Stomach (tissue), 9 donors: Measurements from ENCODE around the gene GNMT. TPM values are rescaled to one million over a fixed set of nuclear protein-coding genes. Genes with fewer than 3 reads are reported as not detected.

ENCODE experiments used
- DNase-seq, 2 donors: peaks; one replicate each; pipeline versions ENCODE4 v3.0.0 to v3.0.0-alpha.2; 2013 to 2019
- H3K27ac ChIP-seq, 5 donors: fragments of 200-600 bp in 4 of 5; sonication (generic) in 4 of 5; one replicate each; pipeline ENCODE4 v1.5.1; 2013 to 2019; ENCODE audit warnings: mild to moderate bottlenecking in 1 of 5, moderate library complexity in 1 of 5
- H3K27me3 ChIP-seq, 3 donors: fragments of 200-600 bp; sonication (generic); one replicate each; pipeline ENCODE4 v1.5.1; 2017 to 2019; ENCODE audit warnings: mixed run types in 1 of 3
- H3K36me3 ChIP-seq, 4 donors: fragments of 200-600 bp; sonication (generic); 1 replicate in 3 of 4; 2 replicates in 1 of 4; pipeline ENCODE4 v1.5.1; 2016 to 2019
- H3K4me1 ChIP-seq, 4 donors: fragments of 200-600 bp; sonication (generic); one replicate each; pipeline ENCODE4 v1.5.1; 2016 to 2019
- H3K4me3 ChIP-seq, 4 donors: fragments of 200-600 bp; sonication (generic) in 3 of 4; one replicate each; pipeline ENCODE4 v1.5.1; 2016 to 2019; ENCODE audit warnings: mild to moderate bottlenecking in 1 of 4
- H3K9me3 ChIP-seq, 4 donors: fragments of 200-600 bp; sonication (generic); one replicate each; pipeline ENCODE4 v1.5.1; 2016 to 2019
- EP300 ChIP-seq: sonication (generic); formaldehyde crosslinking; IDR thresholded peaks from one replicate; pipeline ENCODE4 v1.6.1; 2017; ENCODE audit warnings: antibody characterized with exemption
- POLR2A ChIP-seq, 4 donors: fragments of 450-650 bp; IDR thresholded peaks; one replicate each; pipeline ENCODE4 v1.6.1; 2016; ENCODE audit warnings: antibody characterized with exemption in 4 of 4, control low read depth in 2 of 4, mild to moderate bottlenecking in 1 of 4, moderate library complexity in 1 of 4
- POLR2AphosphoS5 ChIP-seq, 3 donors: sonication (generic); formaldehyde crosslinking; IDR thresholded peaks; one replicate each; pipeline ENCODE4 v1.6.1; 2016; ENCODE audit warnings: antibody characterized with exemption in 3 of 3
- WGBS, 5 donors: extraction: QIAGEN DNeasy Blood & Tissue Kit in 3 of 5; methylation state at CpG; one replicate each; pipeline versions ENCODE4 v1.1.5 to v1.1.7; 2013 to 2018; 5-methylcytosine and 5-hydroxymethylcytosine counted together
- intact Hi-C: fragments of 100-400 bp; cut with DNase I; formaldehyde crosslinking; loops from one replicate; pipeline ENCODE4 v1.15.1; 2023; ENCODE audit warnings: low total_unique reads
- polyA plus RNA-seq, 3 donors: library from polyadenylated mRNA; stranded (reverse); fragments of 200-250 nt; gene quantifications; one replicate each; pipeline ENCODE4 v1.2.3, GENCODE V29; 2013
- total RNA-seq, 5 donors: library from RNA; depleted of rRNA; stranded (reverse); fragments of >200 nt; gene quantifications; one replicate each; pipeline versions ENCODE4 v1.1.0 to v1.2.3, GENCODE V29; 2014 to 2016
- TF ChIP-seq, protein P1 (sequence below), 7 experiments: fragments of 450-650 bp in 4 of 7; fragments of 200-600 bp in 3 of 7; sonication (generic) in 3 of 7; IDR thresholded peaks; one replicate each; pipeline ENCODE4 v1.5.1; 2016 to 2019; ENCODE audit warnings: antibody characterized with exemption in 7 of 7, control low read depth in 2 of 7, mild to moderate bottlenecking in 1 of 7
- donor health status: healthy with polysubstance abuse.
- donor health status: Bipolar disorder and iron deficiency.
- donor health status: healthy.

The GNMT gene
- total and polyA plus RNA-seq, 8 donors = 0.45 to 121 (median 17.8) TPM; not detected in 2

- intact Hi-C loops = no loop called here
- peak; percentile 94 to 99 for DNase-seq
- TF ChIP-seq POLR2AphosphoS5 (IDR thresholded peaks at IDR 0.05) = peak in 1 of 3 donors; percentile 79
- TF ChIP-seq POLR2A (IDR thresholded peaks at IDR 0.05) = no peak
- H3K4me3 ChIP-seq = peak within 1 kb of the TSS; percentile 73 to 87 (median 81)
- WGBS, 5 donors = 0 to 1% (median 1%) methylated on average over 43 to 63 of the region's 63 CpGs
- no peaks in the 10 kb centered on the region for H3K9me3 ChIP-seq
- peaks cover 0 to 10% (median 4%) of the 10 kb centered on the region in 4 donors for H3K36me3 ChIP-seq
- peaks cover 0 to 10% (median 0%) of the 10 kb centered on the region in 3 donors for H3K27me3 ChIP-seq
- peak within 1 kb of the TSS; percentile 89 to 95 (median 93) for H3K27ac ChIP-seq
- H3K4me1 ChIP-seq = peaks cover 26 to 52% (median 47%) of the 10 kb centered on the region in 4 donors
Observed at GRCh38 chr6:42928986-42929820, 31.4 kb upstream of the GNMT start, which contains the start of gene CNPY3. Gene CNPY3 (plus strand): TSS chr6:42929480. CDS start chr6:42929571, 91 bp downstream.

DNA sequence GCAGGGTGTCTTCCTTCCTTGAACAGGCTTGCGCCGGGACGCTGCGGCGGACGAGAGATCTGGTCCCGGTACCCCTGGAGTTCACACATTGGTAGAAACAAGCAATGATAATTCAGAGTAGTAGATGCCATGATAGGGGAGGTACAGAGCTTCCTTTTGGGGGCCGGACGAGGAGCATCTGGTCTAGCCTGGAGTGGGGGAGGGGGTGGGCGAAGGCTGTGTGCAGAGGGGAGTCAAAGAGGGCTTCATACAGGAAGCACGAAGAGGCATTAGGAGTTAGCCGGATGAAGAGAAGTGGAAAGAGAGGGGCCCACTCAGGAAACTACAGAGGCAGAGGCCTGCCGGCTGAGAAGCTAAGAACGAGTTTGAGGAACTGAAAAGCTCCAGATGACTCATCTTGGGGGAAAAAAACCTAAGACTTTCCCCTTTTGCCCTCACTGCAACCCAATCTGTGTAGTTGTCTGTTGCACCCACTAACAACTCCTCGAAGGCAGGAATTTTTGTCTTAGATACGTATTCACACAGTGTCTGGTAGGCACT is 30.7 kb upstream of the GNMT start:
- Histone ChIP-seq H3K9me3 (no peaks in the 10 kb centered on the region), H3K4me3 (peak overlapping the region; percentile 73 to 87 (median 81)), H3K27me3 (peaks cover 0 to 8% (median 0%) of the 10 kb centered on the region in 3 donors), H3K27ac (peak overlapping the region; percentile 89 to 95 (median 93)), H3K36me3 (peaks cover 0 to 16% (median 11%) of the 10 kb centered on the region in 4 donors), H3K4me1 (peaks cover 26 to 58% (median 47%) of the 10 kb centered on the region in 4 donors)
- WGBS, 5 donors = 0 to 1% (median 1%) methylated on average over 14 to 16 of the region's 16 CpGs
- no peak for TF ChIP-seq POLR2A (IDR thresholded peaks at IDR 0.05)
- TF ChIP-seq, protein P1, sequence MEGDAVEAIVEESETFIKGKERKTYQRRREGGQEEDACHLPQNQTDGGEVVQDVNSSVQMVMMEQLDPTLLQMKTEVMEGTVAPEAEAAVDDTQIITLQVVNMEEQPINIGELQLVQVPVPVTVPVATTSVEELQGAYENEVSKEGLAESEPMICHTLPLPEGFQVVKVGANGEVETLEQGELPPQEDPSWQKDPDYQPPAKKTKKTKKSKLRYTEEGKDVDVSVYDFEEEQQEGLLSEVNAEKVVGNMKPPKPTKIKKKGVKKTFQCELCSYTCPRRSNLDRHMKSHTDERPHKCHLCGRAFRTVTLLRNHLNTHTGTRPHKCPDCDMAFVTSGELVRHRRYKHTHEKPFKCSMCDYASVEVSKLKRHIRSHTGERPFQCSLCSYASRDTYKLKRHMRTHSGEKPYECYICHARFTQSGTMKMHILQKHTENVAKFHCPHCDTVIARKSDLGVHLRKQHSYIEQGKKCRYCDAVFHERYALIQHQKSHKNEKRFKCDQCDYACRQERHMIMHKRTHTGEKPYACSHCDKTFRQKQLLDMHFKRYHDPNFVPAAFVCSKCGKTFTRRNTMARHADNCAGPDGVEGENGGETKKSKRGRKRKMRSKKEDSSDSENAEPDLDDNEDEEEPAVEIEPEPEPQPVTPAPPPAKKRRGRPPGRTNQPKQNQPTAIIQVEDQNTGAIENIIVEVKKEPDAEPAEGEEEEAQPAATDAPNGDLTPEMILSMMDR (IDR thresholded peaks at IDR 0.05) = no peak
- TF ChIP-seq EP300 = no peak
- peak in 1 of 3 donors; percentile 3 for TF ChIP-seq POLR2AphosphoS5 (IDR thresholded peaks at IDR 0.05)
- DNase-seq = peak; percentile 32 to 86
- intact Hi-C loops = no loop called here

GRCh38 chr6:42932412-42932811 is 28.1 kb upstream of the GNMT start:
- DNase-seq = no peak
- Histone ChIP-seq H3K27ac (peak overlapping the region in 2 of 5 donors; percentile 10 to 95), H3K27me3 (no peaks in the 10 kb centered on the region), H3K4me3 (no peak overlapping the region), H3K9me3 (no peaks in the 10 kb centered on the region), H3K36me3 (peaks cover 7 to 42% (median 36%) of the 10 kb centered on the region in 4 donors), H3K4me1 (peaks cover 26 to 64% (median 47%) of the 10 kb centered on the region in 4 donors)
- intact Hi-C loops = no loop called here
- TF ChIP-seq POLR2AphosphoS5 (IDR thresholded peaks at IDR 0.05) = no peak
- no peak for TF ChIP-seq POLR2A (IDR thresholded peaks at IDR 0.05)
- TF ChIP-seq, protein P1 (IDR thresholded peaks at IDR 0.05) = no peak
- no peak for TF ChIP-seq EP300
- 89 to 96% (median 94%) methylated on average over 3 of the region's 3 CpGs for WGBS, 5 donors

- Histone ChIP-seq H3K27me3 (no peaks in the 10 kb centered on the region), H3K4me1 (peaks cover 26 to 60% (median 46%) of the 10 kb centered on the region in 4 donors), H3K27ac (peak overlapping the region in 2 of 5 donors; percentile 10 to 33), H3K36me3 (peaks cover 14 to 50% (median 44%) of the 10 kb centered on the region in 4 donors), H3K4me3 (no peak overlapping the region), H3K9me3 (no peaks in the 10 kb centered on the region)
- TF ChIP-seq POLR2A (IDR thresholded peaks at IDR 0.05) (no peak), EP300 (no peak), POLR2AphosphoS5 (IDR thresholded peaks at IDR 0.05) (no peak)
- TF ChIP-seq, protein P1 (IDR thresholded peaks at IDR 0.05) = no peak
- DNase-seq = no peak
- WGBS, 5 donors = 44 to 58% (median 46%) methylated on average over 3 of the region's 3 CpGs
- intact Hi-C loops = no loop called here
Observed at GRCh38 chr6:42933205-42933604, 27.3 kb upstream of the GNMT start.
